Ovary (tissue), 9 donors: ENCODE results near the gene RGL1. TPM values are rescaled to one million over a fixed set of nuclear protein-coding genes. Genes with fewer than 3 reads are reported as not detected.

ENCODE experiments used
- DNase-seq, 5 donors: peaks; one replicate each; pipeline ENCODE4 v3.0.0-alpha.2; 2019 to 2020
- H3K27ac ChIP-seq, 2 donors: fragments of 200-600 bp; one replicate each; pipeline versions ENCODE4 v1.5.1 to v1.8.0; 2019 to 2022
- H3K27me3 ChIP-seq: fragments of 200-600 bp; one replicate; pipeline ENCODE4 v1.8.0; 2022
- H3K36me3 ChIP-seq: fragments of 200-600 bp; sonication (generic); one replicate; pipeline ENCODE4 v1.5.1; 2019
- H3K4me1 ChIP-seq: one replicate; pipeline ENCODE4 v1.8.1; 2013; ENCODE audit warnings: mild to moderate bottlenecking, moderate library complexity; ENCODE audit not compliant: insufficient read depth
- H3K4me3 ChIP-seq: fragments of 200-600 bp; sonication (generic); one replicate; pipeline ENCODE4 v1.5.1; 2017
- H3K9me3 ChIP-seq, 2 donors: fragments of 200-600 bp in 1 of 2; sonication (generic) in 1 of 2; one replicate each; pipeline versions ENCODE4 v1.5.1 to v1.8.1; 2013 to 2019; ENCODE audit warnings: mild to moderate bottlenecking in 1 of 2, moderate library complexity in 1 of 2
- CTCF ChIP-seq, 3 donors: fragments of 450-650 bp in 2 of 3; fragments of 200-600 bp in 1 of 3; IDR thresholded peaks; one replicate each; pipeline versions ENCODE4 v1.5.1 to v1.8.0; 2016 to 2022; ENCODE audit warnings: antibody characterized with exemption in 3 of 3, mild to moderate bottlenecking in 1 of 3
- EP300 ChIP-seq: sonication (generic); formaldehyde crosslinking; IDR thresholded peaks from one replicate; pipeline ENCODE4 v1.6.1; 2017; ENCODE audit warnings: antibody characterized with exemption
- POLR2A ChIP-seq: fragments of 450-650 bp; IDR thresholded peaks from one replicate; pipeline ENCODE4 v1.6.1; 2017; ENCODE audit warnings: antibody characterized with exemption, mild to moderate bottlenecking, moderate library complexity
- WGBS, 3 donors: extraction: QIAGEN DNeasy Blood & Tissue Kit in 1 of 3; methylation state at CpG; one replicate each; pipeline versions ENCODE4 v1.1.5 to v1.1.7; 2013 to 2017; 5-methylcytosine and 5-hydroxymethylcytosine counted together
- intact Hi-C, 4 donors: fragments of 100-400 bp; cut with DNase I; formaldehyde crosslinking; loops; one replicate each; pipeline versions ENCODE4 v1.11.0 to v1.15.1; 2022 to 2023
- polyA plus RNA-seq, 2 donors: library from polyadenylated mRNA; stranded (reverse); fragments of 200-250 nt in 1 of 2; fragments of 350-450 nt in 1 of 2; fragmentation: Illumina TruSeq in 1 of 2; extraction: RNeasy Lipid Tissue Mini Kit (QIAGEN cat#74804) in 1 of 2; gene quantifications; one replicate each; pipeline ENCODE4 v1.2.3, GENCODE V29; 2013 to 2014
- total RNA-seq, 7 donors: library from RNA; depleted of rRNA in 2 of 7; stranded (reverse); fragments of >200 nt in 2 of 7; fragmentation: NEBNext Ultra II Directional in 3 of 7; extraction: Animal tissue kit (Norgen Biotek cat#: 25700) in 3 of 7; gene quantifications; one replicate each; pipeline versions ENCODE4 v1.1.0 to v1.2.4, GENCODE V29; 2016 to 2023
- donor health status: DM: no; HTN: no; CAD: no; lungs with moderate emphysema.
- donor health status: DM: no; HTN: no; CAD: no.
- donor health status: Bipolar disorder and iron deficiency.
- donor health status: DM: yes; HTN: yes; CAD: no.
- donor health status: DM: no; HTN: no; CAD: no.
- donor health status: DM: yes; HTN: yes; CAD: no.

Gene RGL1
- total and polyA plus RNA-seq, 9 donors = 14.3 to 61.6 (median 25.7) TPM

GRCh38 chr1:183806125-183806524, 1.2 kb downstream of the RGL1 start:
- intact Hi-C loops = loop anchor here in 3 of 4 donors (10.0 kb wide), 3 partner anchors 69 to 109 kb away; no protein-coding TSS in a partner anchor

GRCh38 chr1:183806675-183807074, 1.8 kb downstream of the RGL1 start:
- H3K27ac ChIP-seq = no peak overlapping the region
- DNase-seq = no peak
- intact Hi-C loops = loop anchor here in 3 of 4 donors (10.0 kb wide), 3 partner anchors 68 to 108 kb away; no protein-coding TSS in a partner anchor
- H3K9me3 ChIP-seq = no peaks in the 10 kb centered on the region
- WGBS, 3 donors = 8 to 25% (median 10%) methylated on average over 1 of the region's 1 CpG
- H3K4me3 ChIP-seq = peak overlapping the region; percentile 54
- H3K27me3 ChIP-seq = no peaks in the 10 kb centered on the region
- no peaks in the 10 kb centered on the region for H3K36me3 ChIP-seq
- no peak for TF ChIP-seq POLR2A
- no peak for TF ChIP-seq CTCF (IDR thresholded peaks at IDR 0.05)
- TF ChIP-seq EP300 = no peak
- peaks cover 16% of the 10 kb centered on the region for H3K4me1 ChIP-seq

More at GRCh38 chr1:183806125-183806524, 1.2 kb downstream of the RGL1 start:
- H3K9me3 ChIP-seq = no peaks in the 10 kb centered on the region
- H3K27me3 ChIP-seq = no peaks in the 10 kb centered on the region
- H3K4me3 ChIP-seq = peak overlapping the region; percentile 54
- no peaks in the 10 kb centered on the region for H3K36me3 ChIP-seq
- TF ChIP-seq POLR2A (no peak), CTCF (IDR thresholded peaks at IDR 0.05) (no peak), EP300 (no peak)
- H3K27ac ChIP-seq = peak overlapping the region in 1 of 2 donors; percentile 86
- peaks cover 16% of the 10 kb centered on the region for H3K4me1 ChIP-seq
- DNase-seq = no peak
- WGBS, 3 donors = 3 to 5% (median 4%) methylated on average over 4 of the region's 4 CpGs

- intact Hi-C loops = loop anchor here in 3 of 4 donors (10.0 kb wide), 3 partner anchors 67 to 107 kb away; no protein-coding TSS in a partner anchor
- no peaks in the 10 kb centered on the region for H3K9me3 ChIP-seq
- WGBS, 3 donors = 49 to 54% (median 51%) methylated on average over 2 of the region's 2 CpGs
- H3K36me3 ChIP-seq = no peaks in the 10 kb centered on the region
- H3K4me3 ChIP-seq = peak overlapping the region; percentile 2
- H3K4me1 ChIP-seq = peaks cover 21% of the 10 kb centered on the region
- TF ChIP-seq CTCF (IDR thresholded peaks at IDR 0.05) = no peak
- no peak for TF ChIP-seq EP300
- TF ChIP-seq POLR2A = no peak
- no peaks in the 10 kb centered on the region for H3K27me3 ChIP-seq
- H3K27ac ChIP-seq = no peak overlapping the region
- peak in 1 of 5 donors; percentile 29 for DNase-seq
Measured at GRCh38 chr1:183807549-183808168, 2.7 kb downstream of the RGL1 start.

GRCh38 chr1:183808296-183809027, 3.5 kb downstream of the RGL1 start:
- H3K4me1 ChIP-seq = peaks cover 27% of the 10 kb centered on the region

More at GRCh38 chr1:183808296-183809027, 3.5 kb downstream of the RGL1 start:
- 38 to 62% (median 60%) methylated on average over 2 of the region's 2 CpGs for WGBS, 3 donors
- TF ChIP-seq EP300 = no peak
- no peak for TF ChIP-seq POLR2A
- no peak for TF ChIP-seq CTCF (IDR thresholded peaks at IDR 0.05)
- DNase-seq = no peak
- Histone ChIP-seq H3K27me3 (no peaks in the 10 kb centered on the region), H3K27ac (no peak overlapping the region), H3K4me3 (no peak overlapping the region), H3K9me3 (no peaks in the 10 kb centered on the region), H3K36me3 (no peaks in the 10 kb centered on the region)
- intact Hi-C loops = loop anchor here in 3 of 4 donors (10.0 kb wide), 3 partner anchors 66 to 106 kb away; no protein-coding TSS in a partner anchor
